Kidney epithelial cell (primary cell): ENCODE data around the gene XIST. TPM values are rescaled to one million over a fixed set of nuclear protein-coding genes. Genes with fewer than 3 reads are reported as not detected.
A peak's percentile ranks its signal among the peaks of the same experiment; 100 is the strongest.
"Not testable (repeated sequence)": the region's sequence is repeated elsewhere in the genome, so short reads cannot be mapped to it uniquely, and the experiment has no call there.

Source experiments
- DNase-seq: peaks from one replicate; pipeline ENCODE4 v3.0.0-alpha.2; 2010; ENCODE audit warnings: low read depth
- H3K27me3 ChIP-seq: 2 replicates; pipeline ENCODE4 v1.6.0; 2011; ENCODE audit warnings: low read length; ENCODE audit not compliant: control insufficient read depth, insufficient read depth
- H3K36me3 ChIP-seq: 2 replicates; pipeline ENCODE4 v1.5.1; 2011; ENCODE audit warnings: low read length; ENCODE audit not compliant: control insufficient read depth, insufficient read depth
- H3K4me3 ChIP-seq: 2 replicates; pipeline ENCODE4 v1.5.1; 2011; ENCODE audit warnings: low read depth, mild to moderate bottlenecking, control low read depth, low read length
- CTCF ChIP-seq: IDR thresholded peaks from 2 replicates; pipeline ENCODE4 v1.5.1; 2011; ENCODE audit warnings: mild to moderate bottlenecking, moderate library complexity, low read length, control low read depth, inconsistent platforms; ENCODE audit not compliant: insufficient read depth, poor library complexity, severe bottlenecking
- total RNA-seq: library from RNA; depleted of rRNA; stranded (reverse); fragments of >200 nt; gene quantifications from 2 replicates; pipeline ENCODE4 v1.2.3, GENCODE V29; 2015

Gene XIST
- total RNA-seq, result not detected in 2 replicates

- H3K27me3 ChIP-seq, result no peaks in the 10 kb centered on the region
- peak; percentile 31 for DNase-seq
- H3K4me3 ChIP-seq, result peak within 1 kb of the TSS; percentile 76
- TF ChIP-seq CTCF, result no peak
- H3K36me3 ChIP-seq, result no peaks in the 10 kb centered on the region
Measured at GRCh38 chrX:73852467-73852866, at the start of gene XIST. Gene XIST, minus strand, starts transcription at chrX:73852714.

GRCh38 chrX:73898315-73898714 lies 45.8 kb upstream of the XIST start:
- not testable (repeated sequence) for DNase-seq, H3K27me3 ChIP-seq, H3K36me3 ChIP-seq, H3K4me3 ChIP-seq

GRCh38 chrX:73892515-73893090 lies 40.1 kb upstream of the XIST start:
- not testable (repeated sequence) for H3K36me3 ChIP-seq, H3K4me3 ChIP-seq

GRCh38 chrX:73882260-73882659 lies 29.7 kb upstream of the XIST start:
- not testable (repeated sequence) for H3K36me3 ChIP-seq, DNase-seq, H3K27me3 ChIP-seq, H3K4me3 ChIP-seq

More at GRCh38 chrX:73892515-73893090, 40.1 kb upstream of the XIST start:
- DNase-seq, H3K27me3 ChIP-seq: not testable (repeated sequence)

- DNase-seq, result peak; percentile 7
Measured at GRCh38 chrX:73877687-73878086, 25.2 kb upstream of the XIST start.

GRCh38 chrX:73876911-73877310 lies 24.4 kb upstream of the XIST start:
- Histone ChIP-seq H3K36me3 (no peaks in the 10 kb centered on the region), H3K27me3 (no peaks in the 10 kb centered on the region), H3K4me3 (no peak overlapping the region)
- no peak for DNase-seq
- no peak for TF ChIP-seq CTCF

More at GRCh38 chrX:73877687-73878086, 25.2 kb upstream of the XIST start:
- Histone ChIP-seq H3K36me3 (no peaks in the 10 kb centered on the region), H3K4me3 (no peak overlapping the region), H3K27me3 (no peaks in the 10 kb centered on the region)
- no peak for TF ChIP-seq CTCF

- DNase-seq, result no peak
- Histone ChIP-seq H3K4me3 (no peak overlapping the region), H3K36me3 (no peaks in the 10 kb centered on the region), H3K27me3 (peaks cover 2% of the 10 kb centered on the region)
- no peak for TF ChIP-seq CTCF
Measured at GRCh38 chrX:73868916-73869315, 16.4 kb upstream of the XIST start.
